ENCODE measurements around the gene MOB3B. TPM values are rescaled to one million over a fixed set of nuclear protein-coding genes. Genes with fewer than 3 reads are reported as not detected.
A peak's percentile ranks its signal among the peaks of the same experiment; 100 is the strongest.

Gene MOB3B
- total RNA-seq, 1 donor from 2014 or later: 21.8 TPM

GRCh38 chr9:27432308-27432707 is 97.3 kb downstream of the MOB3B start:
- peaks cover 2% of the 10 kb centered on the region for H3K36me3 Mint-ChIP-seq (ENCODE audit: low read depth)
- no peak for TF ChIP-seq CTCF (conservative IDR thresholded peaks at IDR 0.05)
- H3K27ac Mint-ChIP-seq (ENCODE audit: unreplicated experiment): no peak overlapping the region
- peaks cover 53% of the 10 kb centered on the region for H3K4me1 Mint-ChIP-seq
- H3K9me3 Mint-ChIP-seq: no peaks in the 10 kb centered on the region
- no peak overlapping the region for H3K4me3 Mint-ChIP-seq
- no peaks in the 10 kb centered on the region for H3K27me3 Mint-ChIP-seq (ENCODE audit: low read depth)
- no peak for DNase-seq (ENCODE audit: low read depth, low spot score)

- H3K36me3 Mint-ChIP-seq (ENCODE audit: low read depth): peaks cover 2% of the 10 kb centered on the region
- TF ChIP-seq CTCF (conservative IDR thresholded peaks at IDR 0.05): no peak
- no peak overlapping the region for H3K4me3 Mint-ChIP-seq
- H3K9me3 Mint-ChIP-seq: no peaks in the 10 kb centered on the region
- H3K27ac Mint-ChIP-seq (ENCODE audit: unreplicated experiment): no peak overlapping the region
- no peak for DNase-seq (ENCODE audit: low read depth, low spot score)
- H3K27me3 Mint-ChIP-seq (ENCODE audit: low read depth): no peaks in the 10 kb centered on the region
- H3K4me1 Mint-ChIP-seq: peaks cover 54% of the 10 kb centered on the region
Observed at GRCh38 chr9:27431543-27432147, 98.0 kb downstream of the MOB3B start.

- H3K27me3 Mint-ChIP-seq (ENCODE audit: low read depth): no peaks in the 10 kb centered on the region
- H3K4me3 Mint-ChIP-seq: no peak overlapping the region
- H3K4me1 Mint-ChIP-seq: peaks cover 59% of the 10 kb centered on the region
- DNase-seq (ENCODE audit: low read depth, low spot score): no peak
- no peak overlapping the region for H3K27ac Mint-ChIP-seq (ENCODE audit: unreplicated experiment)
- H3K9me3 Mint-ChIP-seq: no peaks in the 10 kb centered on the region
- no peak for TF ChIP-seq CTCF (conservative IDR thresholded peaks at IDR 0.05)
- peaks cover 2% of the 10 kb centered on the region for H3K36me3 Mint-ChIP-seq (ENCODE audit: low read depth)
Observed at GRCh38 chr9:27430750-27431535, 98.7 kb downstream of the MOB3B start.

- Mint-ChIP-seq H3K4me3 (no peak overlapping the region), H3K27ac (ENCODE audit: unreplicated experiment) (no peak overlapping the region), H3K27me3 (ENCODE audit: low read depth) (no peaks in the 10 kb centered on the region), H3K9me3 (no peaks in the 10 kb centered on the region), H3K4me1 (peaks cover 64% of the 10 kb centered on the region), H3K36me3 (ENCODE audit: low read depth) (peaks cover 2% of the 10 kb centered on the region)
- DNase-seq (ENCODE audit: low read depth, low spot score): no peak
- TF ChIP-seq CTCF (conservative IDR thresholded peaks at IDR 0.05): no peak
Observed at GRCh38 chr9:27429917-27430316, 99.7 kb downstream of the MOB3B start.

GRCh38 chr9:27429436-27429835 is 100.2 kb downstream of the MOB3B start:
- no peak overlapping the region for H3K4me3 Mint-ChIP-seq
- peak overlapping the region; percentile 36 for H3K27ac Mint-ChIP-seq (ENCODE audit: unreplicated experiment)
- no peaks in the 10 kb centered on the region for H3K9me3 Mint-ChIP-seq
- no peak for TF ChIP-seq CTCF (conservative IDR thresholded peaks at IDR 0.05)
- DNase-seq (ENCODE audit: low read depth, low spot score): no peak
- peaks cover 2% of the 10 kb centered on the region for H3K36me3 Mint-ChIP-seq (ENCODE audit: low read depth)
- H3K4me1 Mint-ChIP-seq: peaks cover 60% of the 10 kb centered on the region
- H3K27me3 Mint-ChIP-seq (ENCODE audit: low read depth): no peaks in the 10 kb centered on the region
